Thoracic aorta (tissue), 2 donors: ENCODE measurements around the gene DCAF4L1. TPM values are rescaled to one million over a fixed set of nuclear protein-coding genes. Genes with fewer than 3 reads are reported as not detected.

Experiments used
- ATAC-seq: fragments of 150-250 bp; one replicate; pipeline ENCODE4 v1.8.0; 2017; ENCODE audit warnings: low read depth; ENCODE audit not compliant: insufficient number of reproducible peaks, low FRiP score
- DNase-seq: peaks from one replicate; pipeline ENCODE4 v3.0.0-alpha.2; 2020; ENCODE audit warnings: low spot score
- H3K27ac ChIP-seq, 2 donors: fragments of 200-600 bp; sonication (generic); 1 replicate in 1 of 2; 2 replicates in 1 of 2; pipeline ENCODE4 v1.5.1; 2016; ENCODE audit warnings: mild to moderate bottlenecking in 2 of 2, moderate library complexity in 2 of 2
- H3K27me3 ChIP-seq: fragments of 200-600 bp; sonication (generic); replicated peaks from 2 replicates; pipeline ENCODE4 v1.6.0; 2016; ENCODE audit warnings: mild to moderate bottlenecking; ENCODE audit not compliant: insufficient read depth
- H3K36me3 ChIP-seq: fragments of 200-600 bp; sonication (generic); one replicate; pipeline ENCODE4 v1.5.1; 2016
- H3K4me1 ChIP-seq, 2 donors: fragments of 200-600 bp; sonication (generic); 1 replicate in 1 of 2; 2 replicates in 1 of 2; pipeline versions ENCODE4 v1.5.1 to v1.6.0; 2016; ENCODE audit warnings: low read depth in 2 of 2, mild to moderate bottlenecking in 1 of 2; ENCODE audit not compliant: control insufficient read depth in 1 of 2
- H3K4me3 ChIP-seq: fragments of 200-600 bp; sonication (generic); 2 replicates; pipeline ENCODE4 v1.5.1; 2016; ENCODE audit warnings: mild to moderate bottlenecking
- H3K9me3 ChIP-seq: fragments of 200-600 bp; sonication (generic); 2 replicates; pipeline ENCODE4 v1.5.1; 2016
- CTCF ChIP-seq: fragments of 200-600 bp; sonication (generic); IDR thresholded peaks from one replicate; pipeline ENCODE4 v1.5.1; 2019; ENCODE audit warnings: antibody characterized with exemption
- total RNA-seq, 2 donors: library from RNA; depleted of rRNA; stranded (reverse); fragments of >200 nt; gene quantifications; one replicate each; pipeline versions ENCODE4 v1.1.0 to v1.2.3, GENCODE V29; 2016

DCAF4L1 gene
- total RNA-seq, 2 donors from 2014 or later, result 0.14 TPM; not detected in 1

- no peaks in the 10 kb centered on the region for H3K27me3 ChIP-seq
- no peaks in the 10 kb centered on the region for H3K36me3 ChIP-seq
- DNase-seq (no peak), ATAC-seq (no peak)
- no peak overlapping the region for H3K4me3 ChIP-seq
- no peaks in the 10 kb centered on the region for H3K4me1 ChIP-seq
- TF ChIP-seq CTCF, result no peak
- H3K9me3 ChIP-seq, result no peaks in the 10 kb centered on the region
- no peak overlapping the region for H3K27ac ChIP-seq
These were observed 33.9 kb downstream of the DCAF4L1 start for GRCh38 chr4:42015438-42015837.

- Histone ChIP-seq H3K4me3 (no peak overlapping the region), H3K9me3 (no peaks in the 10 kb centered on the region), H3K27me3 (no peaks in the 10 kb centered on the region), H3K27ac (no peak overlapping the region), H3K36me3 (peaks cover 5% of the 10 kb centered on the region), H3K4me1 (no peaks in the 10 kb centered on the region)
- DNase-seq (no peak), ATAC-seq (no peak)
- TF ChIP-seq CTCF, result no peak
These were observed 36.9 kb downstream of the DCAF4L1 start for GRCh38 chr4:42018451-42018850.

Other genes with a start within 250 kb of the DCAF4L1 start
- not detected for gene PHOX2B, start 233.0 kb upstream of the DCAF4L1 start, total RNA-seq
- gene TMEM33, start 46.3 kb upstream of the DCAF4L1 start, total RNA-seq, result 10 to 100 TPM; 20.0 to 32.3 TPM
- 10 to 100 TPM; 33.2 to 59.2 TPM for gene SLC30A9, start 8.8 kb downstream of the DCAF4L1 start, total RNA-seq
- gene BEND4, start 170.9 kb downstream of the DCAF4L1 start, total RNA-seq, result under 1 TPM in 1 of 2 donors, not detected in 1; 0.28 TPM